Measurements from ENCODE around the gene MAFB. TPM values are rescaled to one million over a fixed set of nuclear protein-coding genes. Genes with fewer than 3 reads are reported as not detected.

Gene MAFB
- total RNA-seq, 1 experiment from 2014 or later = 15.9 TPM

DNA sequence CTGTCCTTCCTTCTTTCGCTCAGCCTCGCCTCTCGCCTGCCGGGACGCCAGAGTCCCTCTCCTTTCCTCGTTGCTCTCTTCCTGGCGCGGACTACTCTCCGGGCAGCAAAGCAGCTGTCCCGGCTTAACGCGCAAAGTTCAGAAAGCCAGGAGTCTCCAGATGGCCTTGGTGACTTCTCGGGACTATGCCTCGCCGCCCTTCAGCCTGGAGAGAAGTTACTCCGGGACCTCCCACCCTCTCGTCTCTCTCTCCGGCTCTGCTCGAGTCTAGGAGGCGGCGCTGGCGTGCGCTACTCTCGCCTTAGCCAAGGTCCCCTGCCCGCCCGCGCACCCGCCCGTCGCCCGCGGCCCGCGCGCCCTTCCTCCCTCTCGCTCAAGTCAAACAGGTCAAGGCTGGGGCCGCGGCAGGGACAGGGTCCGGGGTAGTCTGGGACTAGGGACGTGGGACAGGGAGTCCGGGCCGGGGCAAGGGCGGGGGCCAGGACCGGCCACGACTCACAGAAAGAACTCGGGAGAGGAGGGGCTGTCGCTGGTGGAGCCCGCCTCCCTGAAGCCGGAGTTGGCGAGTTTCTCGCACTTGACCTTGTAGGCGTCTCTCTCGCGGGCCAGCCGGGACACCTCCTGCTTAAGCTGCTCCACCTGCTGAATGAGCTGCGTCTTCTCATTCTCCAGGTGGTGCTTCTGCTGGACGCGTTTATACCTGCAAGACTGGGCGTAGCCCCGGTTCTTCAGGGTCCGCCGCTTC lies 1.5 kb downstream of the MAFB start:
- Mint-ChIP-seq H3K9me3 (ENCODE audit: unreplicated experiment) (no peaks in the 10 kb centered on the region), H3K4me3 (ENCODE audit: unreplicated experiment) (peak overlapping the region; percentile 81), H3K27ac (ENCODE audit: low read depth, unreplicated experiment) (peak overlapping the region; percentile 40), H3K27me3 (ENCODE audit: insufficient read depth, unreplicated experiment) (no peaks in the 10 kb centered on the region), H3K36me3 (ENCODE audit: insufficient read depth, unreplicated experiment) (peaks cover 64% of the 10 kb centered on the region), H3K4me1 (ENCODE audit: insufficient read depth, unreplicated experiment) (peaks cover 11% of the 10 kb centered on the region)
- CTCF ChIA-PET = interaction anchor here (0.6 to 6.5 kb wide), 30 partner anchors 9 to 1421 kb away, joined by 3 to 83 read pairs (median 4); partner anchors contain the start of gene LPIN3
- BruUV-seq (replicated peaks) = no TSS peak
- peak; percentile 77 for DNase-seq (ENCODE audit: unreplicated experiment)
- no peak for TF ChIP-seq CTCF (IDR thresholded peaks at IDR 0.05; ENCODE audit: unreplicated experiment)
- intact Hi-C loops (cut with micrococcal nuclease) = loop anchor here (1.0 to 10.0 kb wide), 6 partner anchors 87 to 1575 kb away; no protein-coding TSS in a partner anchor
- POLR2A ChIA-PET = interaction anchor here (0.7 to 7.2 kb wide), 36 partner anchors 8 to 1201 kb away, joined by 3 to 114 read pairs (median 8); no protein-coding TSS in a partner anchor

- ChIA-PET POLR2A (interaction anchor here (0.6 to 7.2 kb wide), 16 partner anchors 9 to 526 kb away, joined by 3 to 114 read pairs (median 5); no protein-coding TSS in a partner anchor), CTCF (interaction anchor here (0.6 to 5.3 kb wide), 9 partner anchors 10 to 1162 kb away, joined by 3 to 75 read pairs (median 4); no protein-coding TSS in a partner anchor)
- H3K4me3 Mint-ChIP-seq (ENCODE audit: unreplicated experiment) = peak overlapping the region; percentile 81
- H3K4me1 Mint-ChIP-seq (ENCODE audit: insufficient read depth, unreplicated experiment) = peaks cover 16% of the 10 kb centered on the region
- H3K27me3 Mint-ChIP-seq (ENCODE audit: insufficient read depth, unreplicated experiment) = no peaks in the 10 kb centered on the region
- intact Hi-C loops (cut with micrococcal nuclease) = loop anchor here (1.0 to 10.0 kb wide), 4 partner anchors 124 to 275 kb away; no protein-coding TSS in a partner anchor
- peak; percentile 15 for DNase-seq (ENCODE audit: unreplicated experiment)
- BruUV-seq (replicated peaks) = no TSS peak
- TF ChIP-seq CTCF (IDR thresholded peaks at IDR 0.05; ENCODE audit: unreplicated experiment) = no peak
- H3K9me3 Mint-ChIP-seq (ENCODE audit: unreplicated experiment) = no peaks in the 10 kb centered on the region
- H3K36me3 Mint-ChIP-seq (ENCODE audit: insufficient read depth, unreplicated experiment) = peaks cover 64% of the 10 kb centered on the region
- peak overlapping the region; percentile 40 for H3K27ac Mint-ChIP-seq (ENCODE audit: low read depth, unreplicated experiment)
Observed at GRCh38 chr20:40686893-40687292, 2.1 kb downstream of the MAFB start.

- Mint-ChIP-seq H3K27ac (ENCODE audit: low read depth, unreplicated experiment) (peak overlapping the region; percentile 40), H3K4me1 (ENCODE audit: insufficient read depth, unreplicated experiment) (peaks cover 17% of the 10 kb centered on the region), H3K36me3 (ENCODE audit: insufficient read depth, unreplicated experiment) (peaks cover 64% of the 10 kb centered on the region), H3K27me3 (ENCODE audit: insufficient read depth, unreplicated experiment) (no peaks in the 10 kb centered on the region), H3K4me3 (ENCODE audit: unreplicated experiment) (peak overlapping the region; percentile 81), H3K9me3 (ENCODE audit: unreplicated experiment) (no peaks in the 10 kb centered on the region)
- ChIA-PET CTCF (interaction anchor here (0.6 to 5.3 kb wide), 7 partner anchors 9 to 526 kb away, joined by 3 to 75 read pairs (median 5); no protein-coding TSS in a partner anchor), POLR2A (interaction anchor here (0.6 to 7.2 kb wide), 14 partner anchors 10 to 401 kb away, joined by 3 to 114 read pairs (median 4); no protein-coding TSS in a partner anchor)
- TF ChIP-seq CTCF (IDR thresholded peaks at IDR 0.05; ENCODE audit: unreplicated experiment) = no peak
- no peak for DNase-seq (ENCODE audit: unreplicated experiment)
- intact Hi-C loops (cut with micrococcal nuclease) = loop anchor here (5.0 to 10.0 kb wide), 3 partner anchors 152 to 276 kb away; no protein-coding TSS in a partner anchor
- no TSS peak for BruUV-seq (replicated peaks)
Observed at GRCh38 chr20:40686434-40686882, 2.6 kb downstream of the MAFB start.

DNA sequence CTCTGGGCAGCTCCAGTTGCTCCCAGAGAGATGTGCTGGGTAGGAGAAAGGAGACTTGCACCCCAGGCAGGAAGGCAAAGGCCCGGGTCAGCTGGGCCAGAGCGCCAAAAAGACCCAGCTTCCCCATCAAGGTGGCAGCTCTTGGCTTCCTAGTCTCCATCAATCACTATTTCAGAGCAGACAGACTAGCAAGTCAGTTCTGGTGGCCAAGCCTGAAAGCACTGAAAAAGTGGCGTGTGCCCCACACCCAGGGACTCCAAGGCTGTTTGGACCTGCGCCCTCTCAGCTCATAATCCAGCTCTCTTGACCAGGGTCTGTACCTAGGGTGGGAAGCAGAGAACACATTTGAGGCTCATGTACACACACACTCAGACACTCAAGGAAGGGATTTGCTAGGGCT lies 3.7 kb downstream of the MAFB start:
- no TSS peak for BruUV-seq (replicated peaks)
- POLR2A ChIA-PET = interaction anchor here (0.7 to 7.2 kb wide), 13 partner anchors 10 to 524 kb away, joined by 3 to 114 read pairs (median 5); no protein-coding TSS in a partner anchor
- CTCF ChIA-PET = interaction anchor here (0.5 to 2.6 kb wide), 14 partner anchors 10 to 1637 kb away, joined by 3 to 14 read pairs (median 3); no protein-coding TSS in a partner anchor
- TF ChIP-seq CTCF (IDR thresholded peaks at IDR 0.05; ENCODE audit: unreplicated experiment) = no peak
- Mint-ChIP-seq H3K27me3 (ENCODE audit: insufficient read depth, unreplicated experiment) (no peaks in the 10 kb centered on the region), H3K4me3 (ENCODE audit: unreplicated experiment) (peak overlapping the region; percentile 81), H3K27ac (ENCODE audit: low read depth, unreplicated experiment) (no peak overlapping the region), H3K4me1 (ENCODE audit: insufficient read depth, unreplicated experiment) (peaks cover 17% of the 10 kb centered on the region), H3K36me3 (ENCODE audit: insufficient read depth, unreplicated experiment) (peaks cover 64% of the 10 kb centered on the region), H3K9me3 (ENCODE audit: unreplicated experiment) (no peaks in the 10 kb centered on the region)
- DNase-seq (ENCODE audit: unreplicated experiment) = no peak
- intact Hi-C loops (cut with micrococcal nuclease) = loop anchor here (5.0 to 10.0 kb wide), 3 partner anchors 151 to 277 kb away; no protein-coding TSS in a partner anchor
